Naive B cell (primary cell): ENCODE results near the gene GON4L. TPM values are rescaled to one million over a fixed set of nuclear protein-coding genes. Genes with fewer than 3 reads are reported as not detected.

Source experiments
- ATAC-seq, 2 donors: fragments of 150-1000 bp; cut with Tn5 transposase; 2 replicates each; pipeline ENCODE4 v1.10.0; 2021; ENCODE audit warnings: low read depth in 2 of 2, mild to moderate bottlenecking in 2 of 2, moderate library complexity in 2 of 2
- DNase-seq: peaks from one replicate; pipeline ENCODE4 v3.0.0; 2022
- H3K27ac Mint-ChIP-seq, 6 donors: one replicate each; pipeline ENCODE4 v1.8.0; 2020 to 2022; ENCODE audit warnings: mild to moderate bottlenecking in 6 of 6, mixed read lengths in 6 of 6, moderate library complexity in 5 of 6, inconsistent platforms in 2 of 6
- H3K27me3 Mint-ChIP-seq, 3 donors: one replicate each; pipeline ENCODE4 v1.8.0; 2021 to 2022; ENCODE audit warnings: mixed read lengths in 3 of 3, mild to moderate bottlenecking in 1 of 3
- H3K36me3 Mint-ChIP-seq, 2 donors: one replicate each; pipeline ENCODE4 v1.8.0; 2020 to 2022; ENCODE audit warnings: mixed read lengths in 2 of 2, inconsistent platforms in 1 of 2, mild to moderate bottlenecking in 1 of 2
- H3K4me1 Mint-ChIP-seq, 3 donors: one replicate each; pipeline ENCODE4 v1.8.0; 2020 to 2022; ENCODE audit warnings: mixed read lengths in 3 of 3, inconsistent platforms in 1 of 3, mild to moderate bottlenecking in 1 of 3, moderate library complexity in 1 of 3
- H3K4me3 Mint-ChIP-seq, 8 donors: one replicate each; pipeline ENCODE4 v1.8.0; 2020 to 2022; ENCODE audit warnings: mild to moderate bottlenecking in 8 of 8, mixed read lengths in 8 of 8, moderate library complexity in 8 of 8, inconsistent platforms in 2 of 8
- H3K9me3 Mint-ChIP-seq, 7 donors: one replicate each; pipeline ENCODE4 v1.8.0; 2020 to 2022; ENCODE audit warnings: mixed read lengths in 7 of 7, mild to moderate bottlenecking in 5 of 7, inconsistent platforms in 2 of 7, moderate library complexity in 1 of 7
- polyA plus RNA-seq, 6 donors: library from polyadenylated mRNA; unstranded; fragments of 300-500 nt; fragmentation: Illumina TruSeq; gene quantifications; one replicate each; pipeline ENCODE4 v1.2.3, GENCODE V29; 2021; ENCODE audit warnings: low read depth in 6 of 6

GON4L gene
- polyA plus RNA-seq, 6 donors from 2014 or later, result 9.6 to 64.4 (median 30.7) TPM

DNA sequence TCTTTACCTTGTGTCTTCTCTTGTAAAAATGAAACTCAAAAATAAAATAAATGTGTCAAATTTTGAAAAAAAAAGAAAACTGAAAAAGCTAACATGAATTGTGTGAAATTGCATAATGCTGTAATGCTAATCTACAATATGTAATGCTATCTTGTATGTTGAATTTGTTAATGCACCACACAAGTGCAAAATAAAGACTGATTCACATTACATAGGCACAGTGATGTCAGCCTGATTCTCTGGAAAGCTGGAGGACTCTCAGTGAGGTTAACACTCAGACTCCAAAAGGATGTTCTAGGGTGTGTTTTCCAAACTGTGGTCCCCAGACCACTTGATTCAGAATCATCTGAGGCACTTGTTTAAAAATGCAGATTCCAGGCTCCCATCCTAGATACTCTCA is 28.0 kb upstream of the GON4L start:
- Mint-ChIP-seq H3K4me1 (peaks cover 6 to 21% (median 8%) of the 10 kb centered on the region in 3 donors), H3K27ac (no peak overlapping the region), H3K4me3 (no peak overlapping the region), H3K36me3 (no peaks in the 10 kb centered on the region), H3K27me3 (no peaks in the 10 kb centered on the region), H3K9me3 (no peaks in the 10 kb centered on the region)
- DNase-seq, result no peak
- no peak for ATAC-seq

DNA sequence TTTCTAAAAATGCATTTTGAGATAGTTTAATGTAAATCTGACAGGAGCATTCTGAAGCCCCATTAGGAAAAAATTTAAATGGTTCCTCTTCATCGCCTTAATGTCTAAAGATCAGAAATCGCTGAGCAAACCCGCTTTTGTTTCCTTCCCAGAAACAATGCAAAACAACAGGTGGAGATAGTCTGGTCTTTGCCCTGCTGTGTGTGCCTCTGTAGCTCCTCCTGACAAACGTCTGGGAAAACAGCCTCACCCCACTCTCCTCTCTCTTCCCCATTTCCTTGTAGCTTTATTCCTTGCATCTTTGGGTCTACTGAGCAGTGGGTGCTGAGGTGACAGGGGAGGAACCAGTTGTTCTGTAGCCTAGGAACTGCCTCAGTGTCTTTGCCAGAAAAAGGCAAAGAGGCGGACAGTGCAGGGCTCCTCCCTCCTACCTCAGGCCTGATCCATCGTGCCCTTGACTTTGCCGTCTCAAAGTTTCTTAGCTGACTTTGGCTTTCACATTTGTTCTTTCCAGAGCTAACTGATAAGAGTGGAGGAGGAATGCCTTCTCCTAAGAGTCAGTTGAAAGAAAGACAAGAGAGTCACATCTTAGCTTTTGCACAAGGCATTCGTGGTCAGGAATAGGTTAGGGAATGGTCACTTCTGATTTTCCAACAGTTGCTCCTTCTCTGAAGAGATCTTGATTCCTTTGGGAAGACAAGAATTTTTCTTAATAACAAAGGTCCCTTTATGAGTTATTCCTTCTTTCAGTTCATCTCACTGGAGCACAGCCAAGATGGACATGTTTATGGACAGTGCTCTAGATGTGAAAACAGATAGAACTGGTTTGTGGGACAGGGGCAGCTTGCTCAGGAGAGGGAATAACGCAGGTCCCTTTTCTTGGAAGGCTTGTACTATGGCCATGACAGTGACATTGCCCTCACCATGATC is 27.3 kb upstream of the GON4L start:
- Mint-ChIP-seq H3K4me1 (peaks cover 6 to 21% (median 8%) of the 10 kb centered on the region in 3 donors), H3K9me3 (no peaks in the 10 kb centered on the region), H3K36me3 (no peaks in the 10 kb centered on the region), H3K4me3 (peak overlapping the region in 1 of 8 donors; percentile 24), H3K27me3 (no peaks in the 10 kb centered on the region), H3K27ac (peak overlapping the region in 2 of 6 donors; percentile 58 to 82)
- ATAC-seq (no peak), DNase-seq (no peak)

DNA sequence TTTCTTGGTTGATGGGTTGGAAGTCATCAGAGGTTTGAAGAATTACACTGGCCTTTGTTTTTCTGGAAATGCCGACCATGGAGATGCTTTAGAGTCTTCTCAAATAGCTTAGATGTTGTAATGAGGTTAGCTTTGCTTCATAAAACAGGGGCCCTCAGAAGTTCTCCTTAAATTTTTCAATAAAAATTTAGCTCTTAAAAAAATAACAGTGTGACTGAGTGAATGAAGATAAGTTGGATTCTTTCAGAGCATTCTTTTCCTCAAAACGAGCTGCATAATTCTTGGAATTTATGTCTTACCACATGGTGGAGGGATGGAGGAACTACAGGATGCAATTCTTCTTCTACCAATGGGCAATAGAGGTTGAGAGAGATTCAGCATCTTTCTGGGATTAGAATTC is 25.8 kb upstream of the GON4L start:
- Mint-ChIP-seq H3K9me3 (no peaks in the 10 kb centered on the region), H3K27ac (peak overlapping the region in 3 of 6 donors; percentile 21 to 79 (median 70)), H3K27me3 (no peaks in the 10 kb centered on the region), H3K36me3 (no peaks in the 10 kb centered on the region), H3K4me1 (peaks cover 6 to 21% (median 8%) of the 10 kb centered on the region in 3 donors), H3K4me3 (no peak overlapping the region)
- DNase-seq, result no peak
- no peak for ATAC-seq

DNA sequence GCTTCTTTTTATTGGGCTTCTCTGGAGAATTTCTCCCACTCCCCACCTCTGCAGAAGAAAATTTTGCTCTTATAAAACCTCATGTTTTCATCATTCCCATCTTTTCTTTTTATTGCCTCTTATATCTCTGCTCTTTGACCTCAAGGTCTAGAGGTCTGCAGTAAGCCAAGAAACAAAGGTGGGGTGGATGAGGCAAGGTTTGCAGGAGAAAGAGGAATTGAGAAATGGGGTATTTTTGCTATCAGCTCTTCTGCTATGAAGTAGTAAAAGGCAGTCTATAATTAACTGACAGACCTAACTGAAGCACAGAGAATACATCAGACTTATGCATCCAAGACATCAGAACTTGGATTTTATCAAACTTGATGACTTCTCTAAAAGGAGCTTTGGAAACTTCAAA is 25.2 kb upstream of the GON4L start:
- no peaks in the 10 kb centered on the region for H3K9me3 Mint-ChIP-seq
- peak; percentile 84 to 98 for ATAC-seq
- no peaks in the 10 kb centered on the region for H3K27me3 Mint-ChIP-seq
- peak overlapping the region in 3 of 6 donors; percentile 11 to 79 (median 70) for H3K27ac Mint-ChIP-seq
- DNase-seq, result peak; percentile 9
- H3K4me1 Mint-ChIP-seq, result peaks cover 6 to 21% (median 8%) of the 10 kb centered on the region in 3 donors
- H3K36me3 Mint-ChIP-seq, result no peaks in the 10 kb centered on the region
- H3K4me3 Mint-ChIP-seq, result peak overlapping the region in 1 of 8 donors; percentile 49

DNA sequence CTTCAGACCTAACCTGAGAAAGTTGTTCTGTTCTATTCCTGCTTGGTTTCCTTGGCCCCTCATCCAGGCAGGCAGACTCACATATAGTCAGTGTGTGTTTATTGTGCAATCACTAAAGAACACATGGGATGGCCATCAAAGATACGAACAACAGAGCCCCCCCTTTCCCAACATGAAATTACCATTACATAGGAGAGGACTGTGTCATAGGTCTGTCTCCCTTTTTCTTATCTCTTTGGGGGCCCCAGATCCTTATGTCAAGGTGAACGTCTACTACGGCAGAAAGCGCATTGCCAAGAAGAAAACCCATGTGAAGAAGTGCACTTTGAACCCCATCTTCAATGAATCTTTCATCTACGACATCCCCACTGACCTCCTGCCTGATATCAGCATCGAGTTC is 23.9 kb upstream of the GON4L start:
- Mint-ChIP-seq H3K9me3 (no peaks in the 10 kb centered on the region), H3K27me3 (no peaks in the 10 kb centered on the region), H3K4me1 (peaks cover 6 to 21% (median 8%) of the 10 kb centered on the region in 3 donors), H3K36me3 (no peaks in the 10 kb centered on the region), H3K4me3 (no peak overlapping the region), H3K27ac (no peak overlapping the region)
- ATAC-seq (no peak), DNase-seq (no peak)

DNA sequence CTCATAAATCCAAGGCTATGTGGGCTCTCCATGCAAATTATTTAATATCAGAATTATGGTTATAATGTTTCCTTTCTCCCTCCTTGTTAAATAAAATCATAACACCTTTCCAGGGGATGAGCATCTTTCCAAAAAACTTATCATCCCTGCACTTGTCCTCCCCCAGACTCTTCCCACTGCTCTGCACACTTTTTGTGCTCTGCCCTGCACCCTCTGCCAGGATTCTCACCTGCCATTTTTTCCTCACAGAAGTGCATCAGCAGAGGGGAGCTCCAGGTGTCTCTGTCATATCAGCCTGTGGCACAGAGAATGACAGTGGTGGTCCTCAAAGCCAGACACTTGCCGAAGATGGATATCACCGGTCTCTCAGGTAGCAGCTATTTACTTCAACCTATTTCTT is 23.2 kb upstream of the GON4L start:
- no peak overlapping the region for H3K27ac Mint-ChIP-seq
- no peak for ATAC-seq
- H3K9me3 Mint-ChIP-seq, result no peaks in the 10 kb centered on the region

DNA sequence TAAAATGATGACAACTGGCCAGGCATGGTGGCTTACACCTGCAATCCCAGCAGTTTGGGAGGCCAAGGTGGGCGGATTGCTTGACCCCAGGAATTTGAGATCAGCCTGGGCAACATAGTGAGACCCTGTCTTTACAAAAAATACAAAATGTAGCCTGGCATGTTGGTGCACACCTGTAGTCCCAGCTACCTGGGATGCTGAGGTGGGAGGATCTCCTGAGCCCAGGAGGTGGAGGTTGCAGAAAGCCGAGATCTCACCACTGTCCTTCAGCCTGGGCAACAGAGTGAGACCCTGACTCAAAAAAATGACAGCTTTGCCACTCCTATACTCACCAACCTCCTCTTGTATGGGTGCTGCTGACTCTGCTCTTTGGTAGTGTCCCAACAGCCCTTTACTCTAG is 20.9 kb upstream of the GON4L start:
- H3K9me3 Mint-ChIP-seq, result no peaks in the 10 kb centered on the region
- H3K27ac Mint-ChIP-seq, result peak overlapping the region in 1 of 6 donors; percentile 80
- no peaks in the 10 kb centered on the region for H3K36me3 Mint-ChIP-seq
- H3K27me3 Mint-ChIP-seq, result no peaks in the 10 kb centered on the region
- ATAC-seq (no peak), DNase-seq (no peak)
- H3K4me3 Mint-ChIP-seq, result no peak overlapping the region
- peaks cover 6 to 14% (median 8%) of the 10 kb centered on the region in 3 donors for H3K4me1 Mint-ChIP-seq

More for the DNA sequence above, 23.2 kb upstream of the GON4L start:
- DNase-seq, result no peak
- Mint-ChIP-seq H3K4me3 (no peak overlapping the region), H3K4me1 (peaks cover 6 to 21% (median 8%) of the 10 kb centered on the region in 3 donors), H3K36me3 (no peaks in the 10 kb centered on the region), H3K27me3 (no peaks in the 10 kb centered on the region)

DNA sequence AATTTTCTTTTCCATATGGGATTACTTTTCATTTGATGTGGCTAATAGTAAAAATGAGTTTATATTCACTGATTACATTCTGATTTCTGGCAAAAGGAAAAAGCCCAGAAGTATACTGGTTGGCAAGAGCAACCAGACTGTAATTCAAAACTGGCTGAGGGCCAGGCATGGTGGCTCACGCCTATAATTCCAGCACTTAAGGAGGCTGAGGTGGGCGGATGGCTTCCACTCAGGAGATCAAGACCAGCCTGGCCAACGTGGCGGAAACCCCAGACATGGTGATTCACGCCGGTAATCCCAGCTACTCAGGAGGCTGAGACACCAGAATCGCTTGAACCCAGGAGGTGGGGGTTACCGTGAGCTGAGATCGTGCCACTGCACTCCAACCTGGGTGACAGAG is 16.8 kb upstream of the GON4L start:
- ATAC-seq (no peak), DNase-seq (no peak)
- no peaks in the 10 kb centered on the region for H3K9me3 Mint-ChIP-seq
- H3K4me3 Mint-ChIP-seq, result no peak overlapping the region
- no peaks in the 10 kb centered on the region for H3K36me3 Mint-ChIP-seq
- H3K27ac Mint-ChIP-seq, result no peak overlapping the region
- H3K27me3 Mint-ChIP-seq, result no peaks in the 10 kb centered on the region
- H3K4me1 Mint-ChIP-seq, result no peaks in the 10 kb centered on the region

DNA sequence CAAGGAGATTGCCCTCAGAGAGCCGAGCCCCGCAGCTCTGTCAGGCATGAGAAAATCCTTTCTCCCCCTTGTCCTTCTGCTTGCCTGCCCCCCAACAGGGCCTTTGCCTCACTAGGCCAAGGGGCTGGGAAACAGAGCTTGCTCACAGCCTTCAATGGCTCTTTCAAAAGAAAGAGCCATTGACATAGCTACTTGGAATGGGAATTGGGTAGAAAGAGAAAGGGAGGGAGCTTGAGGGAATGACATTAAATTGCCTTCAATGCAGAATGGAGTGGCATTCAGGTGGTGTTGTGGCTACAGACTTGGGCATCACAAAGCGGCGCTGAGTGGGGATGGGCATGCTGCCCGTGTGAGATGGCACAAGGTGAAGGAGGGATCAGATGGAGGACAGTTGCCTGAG is 15.5 kb upstream of the GON4L start:
- no peaks in the 10 kb centered on the region for H3K27me3 Mint-ChIP-seq
- DNase-seq, result no peak

DNA sequence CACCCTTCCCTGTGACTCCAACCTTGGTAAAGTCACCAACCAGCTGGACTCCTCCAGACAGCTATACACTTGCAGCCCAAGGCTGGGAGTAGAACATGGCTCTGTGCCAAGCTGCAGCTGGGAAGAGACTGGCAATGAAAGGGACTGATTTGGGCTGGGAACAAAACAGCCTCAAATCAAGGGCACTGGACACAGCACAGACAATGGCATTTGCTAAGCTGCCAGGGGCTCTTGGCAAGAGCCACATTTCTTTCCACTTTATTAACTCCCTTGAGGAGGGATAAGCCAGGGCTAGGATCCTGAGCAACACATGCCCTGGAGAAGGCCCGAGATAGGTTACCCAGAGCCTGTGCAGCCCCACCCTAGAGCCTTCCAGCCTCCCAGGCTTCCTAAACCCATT is 14.4 kb upstream of the GON4L start:
- DNase-seq, result no peak
- Mint-ChIP-seq H3K36me3 (no peaks in the 10 kb centered on the region), H3K27me3 (no peaks in the 10 kb centered on the region), H3K9me3 (no peaks in the 10 kb centered on the region), H3K4me3 (no peak overlapping the region), H3K27ac (no peak overlapping the region), H3K4me1 (no peaks in the 10 kb centered on the region)
- ATAC-seq, result no peak

More for the DNA sequence above, 15.5 kb upstream of the GON4L start:
- Mint-ChIP-seq H3K9me3 (no peaks in the 10 kb centered on the region), H3K36me3 (no peaks in the 10 kb centered on the region), H3K4me3 (no peak overlapping the region), H3K4me1 (no peaks in the 10 kb centered on the region), H3K27ac (no peak overlapping the region)
- no peak for ATAC-seq

DNA sequence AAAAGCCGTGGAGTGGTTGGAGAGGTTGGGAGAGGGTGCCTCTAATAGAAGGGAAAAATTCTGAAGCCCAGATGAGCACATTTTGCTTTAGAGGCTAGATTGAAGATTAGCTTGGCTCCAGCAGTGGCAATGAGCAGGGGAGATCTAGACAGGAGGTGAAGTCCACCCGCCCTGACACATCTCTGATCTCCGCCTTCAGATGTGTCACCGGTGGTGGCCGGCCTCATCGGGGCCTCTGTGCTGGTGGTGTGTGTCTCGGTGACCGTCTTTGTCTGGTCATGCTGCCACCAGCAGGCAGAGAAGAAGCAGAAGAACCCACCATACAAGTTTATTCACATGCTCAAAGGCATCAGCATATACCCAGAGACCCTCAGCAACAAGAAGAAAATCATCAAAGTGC is 10.8 kb upstream of the GON4L start:
- H3K27ac Mint-ChIP-seq, result peak overlapping the region in 1 of 6 donors; percentile 32
- H3K36me3 Mint-ChIP-seq, result no peaks in the 10 kb centered on the region
- H3K4me3 Mint-ChIP-seq, result no peak overlapping the region
- peaks cover 0 to 1% (median under 1%) of the 10 kb centered on the region in 3 donors for H3K27me3 Mint-ChIP-seq
- no peaks in the 10 kb centered on the region for H3K9me3 Mint-ChIP-seq
- no peak for ATAC-seq
- H3K4me1 Mint-ChIP-seq, result no peaks in the 10 kb centered on the region
- DNase-seq, result no peak

DNA sequence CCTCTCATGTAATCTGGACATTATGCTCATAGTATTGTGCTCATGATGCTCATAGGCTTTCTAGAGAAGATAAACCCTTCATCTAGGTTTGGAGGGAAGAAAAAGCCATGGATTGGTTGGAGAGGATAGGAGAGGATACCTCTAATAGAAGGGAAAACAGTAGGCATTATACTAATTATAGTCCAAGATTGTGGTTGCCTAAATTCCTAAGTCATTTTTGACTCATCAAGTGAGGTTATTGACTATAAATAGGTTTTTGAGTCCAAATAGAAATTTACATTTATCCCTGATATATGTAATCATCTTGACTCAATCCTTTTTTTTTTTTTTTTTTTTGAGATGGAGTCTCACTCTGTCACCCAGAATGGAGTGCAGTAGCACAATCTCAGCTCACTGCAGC is 7.4 kb upstream of the GON4L start:
- Mint-ChIP-seq H3K27me3 (peaks cover 6 to 11% (median 9%) of the 10 kb centered on the region in 3 donors), H3K4me1 (peaks cover 6 to 8% (median 8%) of the 10 kb centered on the region in 3 donors), H3K27ac (no peak overlapping the region), H3K36me3 (no peaks in the 10 kb centered on the region), H3K4me3 (no peak overlapping the region), H3K9me3 (no peaks in the 10 kb centered on the region)
- DNase-seq, result no peak
- ATAC-seq, result no peak

DNA sequence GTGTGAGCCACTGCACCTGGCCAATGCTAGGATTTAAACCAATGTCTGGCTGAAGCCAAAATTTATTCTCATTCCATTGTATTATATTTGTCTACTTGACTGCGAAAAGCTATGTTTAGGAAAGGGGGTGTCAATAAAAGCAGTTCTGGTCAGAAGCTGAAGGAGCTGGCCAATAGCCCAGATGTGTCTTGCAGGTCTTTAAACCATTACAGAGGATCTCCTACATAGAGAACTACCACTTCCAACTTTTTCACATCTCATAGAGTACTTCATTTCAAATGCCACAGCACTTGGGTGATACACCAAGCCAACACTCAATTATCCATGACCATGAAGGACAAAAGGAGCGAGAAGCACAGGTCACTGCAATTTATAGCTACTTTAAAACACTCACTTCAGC is 4.9 kb upstream of the GON4L start:
- peaks cover 7 to 11% (median 9%) of the 10 kb centered on the region in 3 donors for H3K27me3 Mint-ChIP-seq
- no peaks in the 10 kb centered on the region for H3K36me3 Mint-ChIP-seq
- DNase-seq (no peak), ATAC-seq (no peak)
- no peaks in the 10 kb centered on the region for H3K9me3 Mint-ChIP-seq
- H3K4me1 Mint-ChIP-seq, result peaks cover 15 to 25% (median 18%) of the 10 kb centered on the region in 3 donors
- no peak overlapping the region for H3K4me3 Mint-ChIP-seq
- no peak overlapping the region for H3K27ac Mint-ChIP-seq

DNA sequence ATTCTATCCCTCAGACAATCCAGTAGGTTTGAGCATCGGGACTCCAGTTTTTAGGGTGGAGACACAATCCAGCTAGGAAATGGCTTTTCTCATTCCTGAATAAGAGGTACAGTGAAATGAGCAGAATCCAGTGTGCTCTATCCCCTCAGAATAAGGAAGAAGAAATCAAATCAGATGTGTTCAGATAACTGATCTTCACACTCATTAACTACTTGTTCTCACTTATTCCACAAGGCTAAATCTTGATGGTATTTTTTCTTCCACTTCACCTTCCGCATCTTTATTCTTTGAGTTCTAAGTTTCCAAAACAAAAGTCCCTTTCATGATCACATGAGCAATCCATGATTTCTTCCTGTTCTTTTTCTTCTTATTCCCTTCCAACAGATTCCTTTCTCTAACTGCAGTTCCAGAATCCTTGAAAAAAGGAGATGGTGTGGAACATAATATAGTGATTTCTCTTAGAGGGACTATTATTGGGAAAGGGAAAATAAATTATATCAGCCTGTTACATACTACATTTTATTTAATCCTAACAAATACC is 4.0 kb upstream of the GON4L start:
- Mint-ChIP-seq H3K4me3 (peak overlapping the region in 3 of 8 donors; percentile 1 to 9 (median 6)), H3K4me1 (peaks cover 17 to 34% (median 27%) of the 10 kb centered on the region in 3 donors)

More for the DNA sequence above, 4.0 kb upstream of the GON4L start:
- no peaks in the 10 kb centered on the region for H3K36me3 Mint-ChIP-seq
- peaks cover 7 to 11% (median 9%) of the 10 kb centered on the region in 3 donors for H3K27me3 Mint-ChIP-seq
- no peaks in the 10 kb centered on the region for H3K9me3 Mint-ChIP-seq
- DNase-seq (no peak), ATAC-seq (no peak)
- H3K27ac Mint-ChIP-seq, result peak overlapping the region in 3 of 6 donors; percentile 19 to 88 (median 29)
